ENCODE measurements around the gene CFAP299. TPM values are rescaled to one million over a fixed set of nuclear protein-coding genes. Genes with fewer than 3 reads are reported as not detected.

CFAP299 gene
- total RNA-seq, 1 experiment from 2014 or later: not detected

GRCh38 chr4:80498725-80499124 lies 163.2 kb downstream of the CFAP299 start:
- ChIA-PET CTCF (no interaction called here), POLR2A (ENCODE audit: low non-redundant PET) (no interaction called here)
- Histone ChIP-seq H3K27me3 (replicated peaks; ENCODE audit: insufficient read depth, low read depth, low read length, poor library complexity) (no peaks in the 10 kb centered on the region), H3K4me3 (ENCODE audit: low read depth, low read length, poor library complexity, severe bottlenecking) (no peak overlapping the region), H3K36me3 (ENCODE audit: insufficient read depth, low read length, poor library complexity, severe bottlenecking) (no peaks in the 10 kb centered on the region), H3K9me3 (ENCODE audit: low read depth, low read length, poor library complexity, severe bottlenecking) (no peaks in the 10 kb centered on the region), H3K4me1 (ENCODE audit: insufficient read depth, low read length, poor library complexity, severe bottlenecking) (no peaks in the 10 kb centered on the region), H3K27ac (ENCODE audit: low read depth, low read length, poor library complexity, severe bottlenecking) (no peak overlapping the region)
- intact Hi-C loops (cut with micrococcal nuclease; ENCODE audit: unreplicated experiment): no loop called here
- no TSS peak for BruUV-seq (replicated peaks)
- DNase-seq (ENCODE audit: low spot score): no peak
- TF ChIP-seq CTCF (conservative IDR thresholded peaks at IDR 0.05; ENCODE audit: low read depth, low read length) (no peak), EZH2 (IDR thresholded peaks at IDR 0.05; ENCODE audit: borderline replicate concordance, low read depth, low read length, poor library complexity, severe bottlenecking) (no peak)

- H3K9me3 ChIP-seq (ENCODE audit: low read depth, low read length, poor library complexity, severe bottlenecking): no peaks in the 10 kb centered on the region
- BruUV-seq (replicated peaks): no TSS peak
- intact Hi-C loops (cut with micrococcal nuclease; ENCODE audit: unreplicated experiment): no loop called here
- ChIA-PET CTCF (no interaction called here), POLR2A (ENCODE audit: low non-redundant PET) (no interaction called here)
- no peak for TF ChIP-seq CTCF (conservative IDR thresholded peaks at IDR 0.05; ENCODE audit: low read depth, low read length)
- TF ChIP-seq EZH2 (IDR thresholded peaks at IDR 0.05; ENCODE audit: borderline replicate concordance, low read depth, low read length, poor library complexity, severe bottlenecking): no peak
- no peak overlapping the region for H3K4me3 ChIP-seq (ENCODE audit: low read depth, low read length, poor library complexity, severe bottlenecking)
- no peak for DNase-seq (ENCODE audit: low spot score)
- H3K36me3 ChIP-seq (ENCODE audit: insufficient read depth, low read length, poor library complexity, severe bottlenecking): no peaks in the 10 kb centered on the region
- H3K27ac ChIP-seq (ENCODE audit: low read depth, low read length, poor library complexity, severe bottlenecking): no peak overlapping the region
- no peaks in the 10 kb centered on the region for H3K4me1 ChIP-seq (ENCODE audit: insufficient read depth, low read length, poor library complexity, severe bottlenecking)
- no peaks in the 10 kb centered on the region for H3K27me3 ChIP-seq (replicated peaks; ENCODE audit: insufficient read depth, low read depth, low read length, poor library complexity)
Observed at GRCh38 chr4:80500613-80501012, 165.1 kb downstream of the CFAP299 start.

GRCh38 chr4:80507077-80507476 lies 171.5 kb downstream of the CFAP299 start:
- Histone ChIP-seq H3K27me3 (replicated peaks; ENCODE audit: insufficient read depth, low read depth, low read length, poor library complexity) (no peaks in the 10 kb centered on the region), H3K9me3 (ENCODE audit: low read depth, low read length, poor library complexity, severe bottlenecking) (no peaks in the 10 kb centered on the region), H3K36me3 (ENCODE audit: insufficient read depth, low read length, poor library complexity, severe bottlenecking) (no peaks in the 10 kb centered on the region), H3K27ac (ENCODE audit: low read depth, low read length, poor library complexity, severe bottlenecking) (no peak overlapping the region), H3K4me3 (ENCODE audit: low read depth, low read length, poor library complexity, severe bottlenecking) (no peak overlapping the region), H3K4me1 (ENCODE audit: insufficient read depth, low read length, poor library complexity, severe bottlenecking) (no peaks in the 10 kb centered on the region)
- intact Hi-C loops (cut with micrococcal nuclease; ENCODE audit: unreplicated experiment): no loop called here
- TF ChIP-seq CTCF (conservative IDR thresholded peaks at IDR 0.05; ENCODE audit: low read depth, low read length): no peak
- no peak for TF ChIP-seq EZH2 (IDR thresholded peaks at IDR 0.05; ENCODE audit: borderline replicate concordance, low read depth, low read length, poor library complexity, severe bottlenecking)
- no TSS peak for BruUV-seq (replicated peaks)
- ChIA-PET CTCF (no interaction called here), POLR2A (ENCODE audit: low non-redundant PET) (no interaction called here)
- no peak for DNase-seq (ENCODE audit: low spot score)
